ENCODE data around the gene SLCO3A1.
"Not testable (repeated sequence)": the region's sequence is repeated elsewhere in the genome, so short reads cannot be mapped to it uniquely, and the experiment has no call there.

The SLCO3A1 gene

DNA sequence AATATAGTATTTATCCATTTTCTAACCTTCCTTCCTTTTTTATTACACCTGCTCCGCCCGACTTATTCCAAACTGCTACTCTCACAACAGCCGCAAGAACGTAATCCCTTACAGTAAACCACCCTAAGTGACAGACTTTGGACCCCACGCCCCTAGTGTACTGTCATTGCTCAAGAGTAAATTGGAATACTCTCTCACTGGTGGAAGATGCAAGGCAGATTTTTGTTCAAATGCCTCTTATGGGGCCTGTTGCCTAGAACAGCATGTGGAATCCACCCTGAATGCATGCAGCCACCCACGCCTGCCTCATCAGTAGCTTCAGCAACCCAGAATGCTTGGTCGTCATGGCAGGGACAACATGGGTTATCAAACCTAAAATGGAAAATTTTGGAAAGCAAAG, 313.9 kb downstream of the SLCO3A1 start:
- DNase-seq: no peak

DNA sequence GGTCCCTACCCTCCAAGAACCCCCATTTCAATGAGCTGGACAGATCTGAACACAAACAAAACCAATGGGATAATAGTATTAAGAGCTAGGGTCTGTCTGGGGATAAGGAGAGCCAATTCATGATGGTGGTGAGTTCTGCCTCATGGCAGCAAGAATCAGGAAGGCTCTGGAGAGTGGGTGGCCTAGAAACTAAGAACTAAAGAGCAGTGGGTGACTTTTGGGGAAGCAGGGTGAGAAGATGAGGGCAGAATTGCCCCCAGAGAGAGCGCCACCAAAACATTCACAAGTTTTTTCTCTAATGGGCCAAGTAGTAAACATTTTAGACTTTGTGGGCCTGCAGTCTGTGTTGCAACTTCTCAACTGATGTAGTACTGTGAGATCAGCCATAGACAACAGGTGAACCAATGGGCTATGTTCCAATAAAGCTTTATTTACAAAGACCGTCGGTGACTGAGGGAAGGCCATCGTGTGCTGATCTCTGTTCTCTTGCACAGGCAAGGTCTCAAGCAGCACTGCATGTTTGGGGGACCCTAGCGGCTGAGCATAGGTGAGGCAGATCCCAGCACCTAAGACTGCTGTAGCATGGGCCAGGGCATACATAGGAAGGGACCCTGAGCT, 314.7 kb downstream of the SLCO3A1 start:
- no peak for DNase-seq

GRCh38 chr15:92170897-92171296, 317.4 kb downstream of the SLCO3A1 start:
- no peak for DNase-seq

- no peak for DNase-seq
These were observed 325.4 kb downstream of the SLCO3A1 start for GRCh38 chr15:92178911-92179310.

DNA sequence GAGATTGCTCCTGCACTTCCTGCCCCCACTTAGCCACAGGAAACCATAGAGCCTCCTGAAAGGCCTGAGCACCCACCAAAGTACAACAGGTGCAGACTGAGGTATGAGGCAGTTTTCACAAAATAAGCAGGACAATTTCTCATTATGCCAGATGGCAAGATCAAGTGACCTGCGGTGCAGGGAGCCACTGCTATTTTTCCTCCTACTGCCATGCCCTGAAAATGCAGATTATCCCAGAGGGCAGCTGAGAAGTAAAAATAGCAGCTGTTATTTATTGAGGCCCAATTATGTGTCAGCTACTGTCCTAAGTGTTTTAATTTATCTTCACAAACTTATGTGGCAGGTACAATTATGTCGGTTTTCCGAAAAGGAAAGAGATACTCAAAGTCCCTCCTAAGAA, 330.6 kb downstream of the SLCO3A1 start:
- DNase-seq: no peak

DNA sequence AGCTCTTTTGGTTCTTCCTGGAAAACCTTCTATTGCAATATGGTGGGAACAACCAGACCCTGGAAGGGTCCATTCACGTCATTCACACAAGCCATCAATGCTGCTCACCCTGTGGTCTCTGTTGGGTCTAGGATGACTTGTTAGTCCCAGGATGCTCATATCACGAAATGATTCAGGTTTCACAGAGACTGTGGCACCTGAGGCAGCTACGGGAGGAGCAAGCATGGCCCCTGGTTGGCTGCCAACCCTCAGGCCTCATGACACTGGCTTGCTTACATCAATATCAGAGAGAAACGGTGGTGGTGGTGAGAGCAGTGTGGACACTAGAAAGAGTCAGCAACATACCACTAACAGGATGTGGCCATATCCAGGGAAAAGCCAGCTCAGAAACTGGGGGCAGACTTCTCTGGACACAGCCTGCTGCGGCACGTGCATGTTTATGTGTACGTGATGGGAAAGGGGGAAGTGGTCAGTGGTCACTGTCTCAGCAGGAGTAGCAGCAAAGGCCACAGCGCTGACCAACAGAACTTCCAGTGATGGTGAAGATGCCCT, 331.2 kb downstream of the SLCO3A1 start:
- no peak for DNase-seq

DNA sequence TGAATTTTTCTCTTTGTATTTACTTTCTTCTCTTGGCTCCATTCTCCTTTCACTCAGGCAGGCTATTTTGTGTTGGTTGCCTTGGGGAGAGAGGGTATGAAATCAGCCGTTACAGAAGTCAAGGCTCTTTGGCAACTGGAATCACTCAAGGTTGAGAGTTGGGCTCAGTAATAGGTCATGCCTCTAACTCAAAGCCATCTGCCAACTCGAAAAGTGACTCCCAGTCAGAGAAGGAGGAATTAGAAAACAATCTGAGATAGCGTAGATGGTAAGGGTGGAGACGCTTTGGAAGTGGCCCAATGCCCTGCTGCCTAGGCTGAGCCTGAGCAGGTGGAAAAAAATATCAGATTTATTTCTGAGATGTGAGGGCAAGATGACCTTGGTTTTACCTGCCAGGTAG, 334.5 kb downstream of the SLCO3A1 start:
- no peak for DNase-seq

GRCh38 chr15:92189166-92189565, 335.7 kb downstream of the SLCO3A1 start:
- no peak for DNase-seq

DNA sequence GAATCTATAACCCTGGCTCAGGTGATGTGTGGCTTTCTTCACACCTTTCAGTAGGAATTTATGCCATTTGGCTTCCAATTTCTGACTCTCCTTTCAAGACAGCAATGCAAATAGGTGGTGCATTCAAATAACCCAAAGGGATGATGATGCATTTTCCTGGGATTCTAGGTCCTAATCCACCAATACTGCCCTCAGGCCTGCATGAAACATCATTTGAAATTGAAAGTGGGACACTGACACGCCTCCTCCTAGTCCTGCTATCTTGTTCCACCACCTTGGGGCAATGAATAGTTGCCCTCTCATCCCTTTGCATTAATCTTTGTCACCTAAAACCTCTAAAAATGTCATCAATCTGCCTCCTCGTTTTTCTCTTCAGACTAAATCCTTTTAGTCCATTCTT, 341.7 kb downstream of the SLCO3A1 start:
- DNase-seq: no peak

- no peak for DNase-seq
These were observed 342.8 kb downstream of the SLCO3A1 start for GRCh38 chr15:92196342-92196741.

DNA sequence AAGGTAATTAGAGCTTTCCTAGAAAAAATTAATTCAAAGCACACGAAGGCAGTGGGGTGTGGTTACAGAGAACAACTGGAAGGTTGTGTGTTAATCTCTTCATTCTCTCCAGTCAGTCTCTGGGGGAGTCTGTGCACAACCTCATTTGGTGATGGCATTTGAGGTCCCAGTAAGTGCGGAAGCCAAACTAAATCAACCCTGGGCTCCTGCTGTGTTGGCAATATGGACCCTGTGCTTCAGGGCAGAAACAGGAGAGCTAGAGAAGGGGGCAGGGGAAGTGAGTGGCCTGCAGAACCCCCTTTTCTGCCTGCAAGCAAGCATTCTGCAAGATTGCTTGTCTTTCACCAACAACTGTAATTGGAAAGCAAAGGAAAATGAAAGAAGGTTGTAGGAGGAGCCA, 344.2 kb downstream of the SLCO3A1 start:
- DNase-seq: no peak

DNA sequence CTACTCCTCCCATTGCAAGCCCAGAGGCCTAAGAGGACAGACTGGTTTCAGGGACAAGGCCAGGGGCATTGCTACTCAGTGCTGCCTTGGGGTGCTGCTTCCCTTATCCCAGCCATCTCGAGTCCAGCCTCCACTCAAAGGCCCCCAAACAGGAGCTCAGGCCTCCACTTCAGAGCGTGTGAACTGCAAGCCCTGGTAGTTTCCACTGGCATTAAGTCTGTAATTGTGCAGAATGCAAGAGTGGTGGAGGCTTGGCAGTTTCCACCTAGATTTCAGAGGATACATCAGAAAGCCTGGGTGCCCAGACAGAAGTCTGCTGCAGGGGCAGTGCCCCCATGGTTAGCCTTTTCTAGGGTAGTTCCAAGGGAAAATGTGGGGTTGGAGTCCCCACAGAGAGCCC, 347.4 kb downstream of the SLCO3A1 start:
- DNase-seq: no peak

- DNase-seq: no peak
These were observed 351.8 kb downstream of the SLCO3A1 start for GRCh38 chr15:92205255-92205739.

- not testable (repeated sequence) for DNase-seq
These were observed 354.1 kb downstream of the SLCO3A1 start for GRCh38 chr15:92207601-92208000.
